ENCODE data around the gene KIF1C.

KIF1C gene

DNA sequence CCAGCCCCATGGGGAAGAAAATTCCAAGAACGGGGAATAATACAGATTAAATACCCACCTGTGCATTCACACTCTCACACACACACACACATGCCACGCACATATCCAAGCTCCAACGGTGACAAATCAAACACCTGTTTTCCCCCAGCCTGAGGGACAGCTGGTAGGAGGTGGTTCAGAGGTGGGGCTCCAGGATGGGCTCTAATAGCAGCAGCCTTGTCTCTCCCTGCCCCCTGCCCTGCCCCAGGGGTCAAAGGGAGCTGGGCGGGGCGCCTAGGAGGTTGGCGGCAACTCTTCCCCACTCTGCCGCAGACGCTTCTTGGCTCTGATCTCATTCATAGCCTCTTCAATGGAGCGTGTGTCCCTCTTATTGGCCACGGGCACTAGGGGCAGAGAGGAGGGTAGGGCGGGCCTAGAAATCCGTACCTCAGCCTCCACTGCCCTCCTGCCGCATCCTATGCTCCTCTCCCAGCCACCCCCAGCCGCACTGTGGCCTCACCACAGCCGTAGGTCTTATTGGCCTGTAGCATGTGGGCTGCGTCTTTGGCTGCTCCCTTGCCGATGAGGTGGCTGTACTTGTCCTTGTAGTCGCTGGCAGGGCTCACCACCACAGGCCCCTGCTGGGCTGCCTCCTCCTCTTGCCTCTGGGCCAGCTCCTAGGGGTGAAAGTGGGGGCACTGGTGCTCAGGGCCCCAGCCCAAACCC lies 38.3 kb upstream of the KIF1C start:
- no peak for TF ChIP-seq CTCF (IDR thresholded peaks at IDR 0.05; ENCODE audit: borderline replicate concordance, control extremely low read depth, extremely low read depth, insufficient read depth, missing control alignments)

GRCh38 chr17:4960279-4960922 lies 37.3 kb upstream of the KIF1C start:
- in situ Hi-C loops (cut with MboI; ENCODE audit: low sequenced_read_pairs, unreplicated experiment): no loop called here
- no peak for DNase-seq (ENCODE audit: low spot score)
- TF ChIP-seq CTCF (IDR thresholded peaks at IDR 0.05; ENCODE audit: borderline replicate concordance, control extremely low read depth, extremely low read depth, insufficient read depth, missing control alignments): no peak

More for the DNA sequence above, 38.3 kb upstream of the KIF1C start:
- DNase-seq (ENCODE audit: low spot score): no peak
- in situ Hi-C loops (cut with MboI; ENCODE audit: low sequenced_read_pairs, unreplicated experiment): no loop called here

- in situ Hi-C loops (cut with MboI; ENCODE audit: low sequenced_read_pairs, unreplicated experiment): no loop called here
- DNase-seq (ENCODE audit: low spot score): no peak
- TF ChIP-seq CTCF (IDR thresholded peaks at IDR 0.05; ENCODE audit: borderline replicate concordance, control extremely low read depth, extremely low read depth, insufficient read depth, missing control alignments): no peak
Measured at GRCh38 chr17:4965311-4965986, 32.3 kb upstream of the KIF1C start.

GRCh38 chr17:4966844-4967538 lies 30.8 kb upstream of the KIF1C start:
- DNase-seq (ENCODE audit: low spot score): peak; percentile 97
- no peak for TF ChIP-seq CTCF (IDR thresholded peaks at IDR 0.05; ENCODE audit: borderline replicate concordance, control extremely low read depth, extremely low read depth, insufficient read depth, missing control alignments)
- in situ Hi-C loops (cut with MboI; ENCODE audit: low sequenced_read_pairs, unreplicated experiment): no loop called here

GRCh38 chr17:4967539-4968485 lies 29.9 kb upstream of the KIF1C start, which contains the start of gene SPAG7:
SPAG7 (minus strand) TSS chr17:4967817; CDS start chr17:4967804, 13 bp downstream.
- in situ Hi-C loops (cut with MboI; ENCODE audit: low sequenced_read_pairs, unreplicated experiment): no loop called here
- peak; percentile 97 for DNase-seq (ENCODE audit: low spot score)

More at GRCh38 chr17:4967539-4968485, 29.9 kb upstream of the KIF1C start, which contains the start of gene SPAG7:
- TF ChIP-seq CTCF (IDR thresholded peaks at IDR 0.05; ENCODE audit: borderline replicate concordance, control extremely low read depth, extremely low read depth, insufficient read depth, missing control alignments): no peak
